ENCODE data around the gene LRRC3. TPM values are rescaled to one million over a fixed set of nuclear protein-coding genes. Genes with fewer than 3 reads are reported as not detected.

The LRRC3 gene
- total RNA-seq, 2 donors from 2014 or later: 1.6 to 7.1 TPM

DNA sequence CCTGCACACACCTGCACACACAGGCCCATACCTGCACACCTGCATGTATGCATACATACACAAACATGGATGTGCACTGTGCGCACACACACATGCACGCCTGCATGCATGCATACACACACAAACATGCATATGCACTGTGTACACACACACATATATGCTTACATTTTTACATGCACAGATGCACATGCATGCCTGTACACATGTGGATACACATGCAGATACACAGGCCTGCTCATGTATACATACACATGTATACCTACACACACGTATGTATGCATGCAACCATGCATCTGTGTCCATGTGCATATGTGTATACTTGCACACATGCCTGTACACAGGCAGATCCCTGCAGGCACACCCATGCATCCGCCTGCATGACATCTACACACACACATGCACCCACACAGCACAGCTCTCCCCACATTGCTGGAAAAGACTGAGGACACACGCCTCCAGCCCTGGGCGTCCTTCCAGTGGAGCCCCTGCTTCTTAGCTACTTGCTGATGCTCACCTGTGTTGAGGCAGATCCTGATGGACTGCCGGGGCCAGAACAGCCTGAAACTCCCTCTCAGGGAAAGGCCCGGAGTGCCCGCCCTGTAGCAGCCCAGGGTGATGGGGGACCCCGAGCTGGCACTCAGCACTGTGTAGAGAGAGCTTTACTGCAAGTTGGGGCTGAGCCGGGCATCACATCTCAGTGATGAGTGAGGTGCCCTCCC lies 56.1 kb downstream of the LRRC3 start:
- DNase-seq (ENCODE audit: low spot score): no peak
- peaks cover 4% of the 10 kb centered on the region for H3K27me3 ChIP-seq (replicated peaks; ENCODE audit: insufficient read depth)
- WGBS: 89% methylated on average over 10 of the region's 11 CpGs

More for the DNA sequence above, 56.1 kb downstream of the LRRC3 start:
- Histone ChIP-seq H3K4me1 (replicated peaks) (no peaks in the 10 kb centered on the region), H3K4me3 (no peak overlapping the region), H3K9me3 (no peaks in the 10 kb centered on the region), H3K27ac (no peak overlapping the region), H3K36me3 (no peaks in the 10 kb centered on the region)
- TF ChIP-seq CTCF (IDR thresholded peaks at IDR 0.05) (no peak), POLR2A (IDR thresholded peaks at IDR 0.05) (no peak), POLR2AphosphoS5 (IDR thresholded peaks at IDR 0.05) (no peak)
- intact Hi-C loops (cut with DNase I): loop anchor here (5.0 kb wide), 1 partner anchor 281 kb away; no protein-coding TSS in a partner anchor

Small RNA genes lying within 50 kb of the gene (small RNA-seq; reads per million reads assigned to genes)
- gene RF00285: 0 reads per million in 2 donors

Other genes with a start within 250 kb of the LRRC3 start
- 1 to 10 TPM; 3.4 to 3.7 TPM for gene ICOSLG, start 214.6 kb upstream of the LRRC3 start, total RNA-seq
- gene DNMT3L, start 193.6 kb upstream of the LRRC3 start, total RNA-seq: not detected
- not detected for gene AIRE, start 169.6 kb upstream of the LRRC3 start, total RNA-seq
- gene PFKL, start 155.5 kb upstream of the LRRC3 start, total RNA-seq: 100 to 1,000 TPM in 1 of 2 donors, 10 to 100 TPM in 1; 99.4 to 235 TPM
- 10 to 100 TPM; 62.5 to 71.3 TPM for gene CFAP410, start 116.1 kb upstream of the LRRC3 start, total RNA-seq
- 1 to 10 TPM; 1.6 to 2.7 TPM for gene TRPM2, start 101.9 kb upstream of the LRRC3 start, total RNA-seq
- gene KRTAP10-1, start 84.7 kb downstream of the LRRC3 start, total RNA-seq: not detected
- gene KRTAP10-2, start 96.0 kb downstream of the LRRC3 start, total RNA-seq: not detected
- gene KRTAP10-3, start 103.3 kb downstream of the LRRC3 start, total RNA-seq: not detected
- not detected for gene KRTAP10-4, start 118.2 kb downstream of the LRRC3 start, total RNA-seq
- not detected for gene KRTAP10-5, start 125.1 kb downstream of the LRRC3 start, total RNA-seq
- gene KRTAP10-6, start 137.0 kb downstream of the LRRC3 start, total RNA-seq: not detected
- gene KRTAP10-7, start 145.1 kb downstream of the LRRC3 start, total RNA-seq: not detected
- not detected for gene KRTAP10-8, start 156.6 kb downstream of the LRRC3 start, total RNA-seq
- gene KRTAP10-9, start 171.6 kb downstream of the LRRC3 start, total RNA-seq: not detected
- not detected for gene KRTAP10-10, start 181.8 kb downstream of the LRRC3 start, total RNA-seq
- not detected for gene KRTAP10-11, start 190.9 kb downstream of the LRRC3 start, total RNA-seq
- gene KRTAP12-4, start 199.1 kb downstream of the LRRC3 start, total RNA-seq: not detected
- gene KRTAP12-3, start 202.4 kb downstream of the LRRC3 start, total RNA-seq: not detected
- not detected for gene KRTAP12-2, start 211.4 kb downstream of the LRRC3 start, total RNA-seq
- not detected for gene KRTAP12-1, start 226.7 kb downstream of the LRRC3 start, total RNA-seq
- not detected for gene KRTAP10-12, start 241.7 kb downstream of the LRRC3 start, total RNA-seq

Data from prostate gland (tissue), 2 donors.